H1 (cell line): ENCODE data around the gene CD38. TPM values are rescaled to one million over a fixed set of nuclear protein-coding genes. Genes with fewer than 3 reads are reported as not detected.

Source experiments
- CEBPB ChIP-seq: IDR thresholded peaks from 2 replicates; pipeline ENCODE4 v1.6.1; 2012; ENCODE audit warnings: low read depth, low read length
- CHD1 ChIP-seq: IDR thresholded peaks from 2 replicates; pipeline ENCODE4 v1.6.1; 2012; ENCODE audit warnings: low read depth, low read length, improper control_type of control experiment
- CHD7 ChIP-seq: fragments of 300-600 bp; sonication (generic); IDR thresholded peaks from 2 replicates; pipeline ENCODE4 v1.7.1; 2012; ENCODE audit warnings: low read length, moderate library complexity, mild to moderate bottlenecking, inconsistent platforms; ENCODE audit not compliant: insufficient replicate concordance
- CREB1 ChIP-seq: IDR thresholded peaks from 2 replicates; pipeline ENCODE4 v1.6.1; 2012; ENCODE audit warnings: inconsistent platforms
- JUN ChIP-seq: IDR thresholded peaks from 2 replicates; pipeline ENCODE4 v1.6.1; 2011; ENCODE audit warnings: low read depth, mild to moderate bottlenecking, improper control_type of control experiment, low read length
- NRF1 ChIP-seq: IDR thresholded peaks from 2 replicates; pipeline ENCODE4 v1.6.1; 2011; ENCODE audit warnings: mild to moderate bottlenecking, low read depth, low read length, improper control_type of control experiment
- PHF8 ChIP-seq: fragments of 200-600 bp; sonication (generic); conservative IDR thresholded peaks from 2 replicates; pipeline ENCODE4 v1.7.1; 2012; ENCODE audit warnings: low read depth, mild to moderate bottlenecking, inconsistent platforms, low read length, moderate library complexity
- POLR2AphosphoS5 ChIP-seq: IDR thresholded peaks from 2 replicates; pipeline ENCODE4 v1.6.1; 2011; ENCODE audit warnings: low read depth, low read length
- SP4 ChIP-seq: IDR thresholded peaks from 2 replicates; pipeline ENCODE4 v1.6.1; 2012; ENCODE audit warnings: low read length, inconsistent platforms
- SRF ChIP-seq: IDR thresholded peaks from 2 replicates; pipeline ENCODE4 v1.6.1; 2011; ENCODE audit warnings: mild to moderate bottlenecking, low read depth, low read length, moderate library complexity
- SUZ12 ChIP-seq: fragments of 200-600 bp; sonication (generic); IDR thresholded peaks from 2 replicates; pipeline ENCODE4 v1.6.1; 2012; ENCODE audit warnings: mild to moderate bottlenecking, inconsistent platforms, low read length, moderate library complexity, mixed read lengths
- TAF7 ChIP-seq: optimal IDR thresholded peaks from 2 replicates; pipeline ENCODE3; 2011; ENCODE audit warnings: low read depth, mild to moderate bottlenecking, inconsistent platforms, low read length, moderate library complexity, borderline replicate concordance
- TCF12 ChIP-seq: IDR thresholded peaks from 2 replicates; pipeline ENCODE4 v1.6.1; 2011; ENCODE audit warnings: low read depth, mild to moderate bottlenecking, low read length
- polyA plus RNA-seq, 7 experiments: library from polyadenylated mRNA; depleted of rRNA in 3 of 7; stranded (reverse) in 5 of 7; unstranded in 2 of 7; fragments of >200 nt in 5 of 7; fragments of 200-250 nt in 2 of 7; gene quantifications; 1 replicate in 5 of 7; 2 replicates in 1 of 7; 4 replicates in 1 of 7; pipeline versions ENCODE4 v1.2.1 to v1.2.3, GENCODE V29; 2011 to 2013; ENCODE audit warnings: missing spikeins in 2 of 7, mixed read lengths in 2 of 7
- total RNA-seq: library from RNA; stranded (reverse); fragmentation: NEBNext Ultra II Directional; extraction: Animal tissue kit (Norgen Biotek cat#: 25700); gene quantifications from 2 replicates; pipeline ENCODE4 v1.2.1, GENCODE V29; 2021

Gene CD38
- total and polyA plus RNA-seq, 2 of the 8 experiments (the other 6 are each of a cell fraction or from before 2014, with no cell fraction given): 0.14 to 0.24 TPM

GRCh38 chr4:15783676-15784075, 5.5 kb downstream of the CD38 start (continued):
- TF ChIP-seq CHD7: no peak
- TF ChIP-seq CEBPB: no peak
- no peak for TF ChIP-seq NRF1
- no peak for TF ChIP-seq TCF12
- TF ChIP-seq SUZ12: no peak
- no peak for TF ChIP-seq JUN
- TF ChIP-seq POLR2AphosphoS5: no peak
- TF ChIP-seq TAF7: no peak
- no peak for TF ChIP-seq SRF
- no peak for TF ChIP-seq SP4
- TF ChIP-seq CREB1: no peak
- no peak for TF ChIP-seq CHD1
- no peak for TF ChIP-seq PHF8
